ENCODE data around the gene ARG1.

- TF ChIP-seq CTCF (conservative IDR thresholded peaks at IDR 0.05) (no peak), ZFX (IDR thresholded peaks at IDR 0.05) (no peak)
Observed at GRCh38 chr6:131545317-131545716, 27.7 kb upstream of the ARG1 start.
